OCI-LY7 (cell line): ENCODE results near the gene RABEPK. TPM values are rescaled to one million over a fixed set of nuclear protein-coding genes. Genes with fewer than 3 reads are reported as not detected.
A peak's percentile ranks its signal among the peaks of the same experiment; 100 is the strongest.

Experiments used
- Bru-seq: library from RNA; stranded (reverse); fragments of 400-500 nt; gene quantifications from one replicate; lab custom pipeline; 2021; lab: Mats Ljungman, UMichigan
- BruChase-seq, 2 experiments: library from RNA; stranded (reverse); fragments of 400-500 nt; gene quantifications; one replicate each; lab custom pipeline; 2021; lab: Mats Ljungman, UMichigan
- BruUV-seq: library from RNA; stranded (reverse); fragments of 400-500 nt; replicated peaks from 2 replicates; lab custom pipeline; 2021; lab: Mats Ljungman, UMichigan
- CTCF ChIA-PET: fragments of 300-600 bp; sonication (Branson Sonifier 250); formaldehyde crosslinking; loops from one replicate; lab custom pipeline; 2022; ENCODE audit warnings: antibody characterized with exemption; ENCODE audit not compliant: unreplicated experiment; lab: Charles Lee
- POLR2A ChIA-PET: fragments of 300-600 bp; sonication (Branson Sonifier 250); formaldehyde crosslinking; loops from one replicate; lab custom pipeline; 2022; ENCODE audit warnings: antibody characterized with exemption; lab: Charles Lee
- DNase-seq: peaks from one replicate; pipeline ENCODE4 v3.0.0-alpha.2; 2015; ENCODE audit warnings: low spot score
- H2AFZ ChIP-seq: fragments of 200-600 bp; sonication (generic), shearing (Covaris generic); 2 replicates; pipeline ENCODE4 v1.6.1; 2014; ENCODE audit warnings: mild to moderate bottlenecking, antibody characterized with exemption, low read length, moderate library complexity
- H3K27ac ChIP-seq: fragments of 200-600 bp; sonication (generic); 2 replicates; pipeline ENCODE4 v1.5.1; 2014; ENCODE audit warnings: mixed run types, low read depth, mild to moderate bottlenecking, moderate library complexity, low read length, inconsistent platforms; ENCODE audit not compliant: poor library complexity, severe bottlenecking
- H3K36me3 ChIP-seq: fragments of 200-600 bp; sonication (generic); 2 replicates; pipeline ENCODE4 v1.6.1; 2014; ENCODE audit warnings: mild to moderate bottlenecking, antibody characterized with exemption, low read length, moderate library complexity, mixed read lengths; ENCODE audit not compliant: insufficient read depth
- H3K4me1 ChIP-seq: fragments of 200-600 bp; sonication (generic); 2 replicates; pipeline ENCODE4 v1.5.1; 2014; ENCODE audit warnings: mild to moderate bottlenecking, low read length; ENCODE audit not compliant: insufficient read depth, poor library complexity, severe bottlenecking
- H3K4me2 ChIP-seq: fragments of 200-600 bp; sonication (generic); 2 replicates; pipeline ENCODE4 v1.6.1; 2014; ENCODE audit warnings: mild to moderate bottlenecking, low read length
- H3K4me3 ChIP-seq: fragments of 200-600 bp; sonication (generic); 2 replicates; pipeline ENCODE4 v1.5.1; 2014; ENCODE audit warnings: mild to moderate bottlenecking, low read depth, low read length; ENCODE audit not compliant: poor library complexity, severe bottlenecking
- H3K79me2 ChIP-seq: fragments of 200-600 bp; sonication (generic); 2 replicates; pipeline ENCODE4 v1.6.1; 2016; ENCODE audit warnings: low read depth, mild to moderate bottlenecking, low read length, moderate library complexity, mixed read lengths; ENCODE audit not compliant: insufficient read depth
- H3K9me2 ChIP-seq: fragments of 200-600 bp; sonication (generic); 2 replicates; pipeline ENCODE4 v1.6.1; 2016; ENCODE audit warnings: mild to moderate bottlenecking, low read length, mixed read lengths; ENCODE audit not compliant: insufficient read depth
- H3K9me3 ChIP-seq: fragments of 200-600 bp; sonication (generic); 2 replicates; pipeline ENCODE4 v1.6.1; 2014; ENCODE audit warnings: mild to moderate bottlenecking, mixed run types, low read length, mixed read lengths
- H4K20me1 ChIP-seq: fragments of 200-600 bp; sonication (generic); 2 replicates; pipeline ENCODE4 v1.6.1; 2014; ENCODE audit warnings: mild to moderate bottlenecking, antibody characterized with exemption, low read length, moderate library complexity, mixed read lengths; ENCODE audit not compliant: insufficient read depth
- EZH2phosphoT487 ChIP-seq: fragments of 200-600 bp; sonication (generic); IDR thresholded peaks from 2 replicates; pipeline ENCODE4 v1.6.1; 2018; ENCODE audit warnings: low read depth, borderline replicate concordance, mild to moderate bottlenecking, mixed run types, antibody characterized with exemption, low read length, moderate library complexity, mixed read lengths
- intact Hi-C: fragments of 100-400 bp; cut with micrococcal nuclease; formaldehyde crosslinking; loops from one replicate; pipeline ENCODE4 v1.10.0; 2022; ENCODE audit not compliant: unreplicated experiment
- long read RNA-seq: library from polyadenylated mRNA; stranded (forward); transcript quantifications from one replicate; pipeline ENCODE4 v2.0.0, GENCODE V29; 2022
- total RNA-seq, 2 experiments: library from RNA; depleted of rRNA in 1 of 2; stranded (reverse); fragments of >200 nt in 1 of 2; shearing (Covaris generic) in 1 of 2; gene quantifications; 2 replicates each; pipeline ENCODE4 v1.2.3, GENCODE V29; 2014 to 2022
- TF ChIP-seq, protein P1 (sequence below): fragments of 200-600 bp; sonication (generic); conservative IDR thresholded peaks from 2 replicates; pipeline ENCODE4 v1.5.1; 2014; ENCODE audit warnings: mild to moderate bottlenecking, antibody characterized with exemption, low read length, moderate library complexity, mixed read lengths

The RABEPK gene, protein sequence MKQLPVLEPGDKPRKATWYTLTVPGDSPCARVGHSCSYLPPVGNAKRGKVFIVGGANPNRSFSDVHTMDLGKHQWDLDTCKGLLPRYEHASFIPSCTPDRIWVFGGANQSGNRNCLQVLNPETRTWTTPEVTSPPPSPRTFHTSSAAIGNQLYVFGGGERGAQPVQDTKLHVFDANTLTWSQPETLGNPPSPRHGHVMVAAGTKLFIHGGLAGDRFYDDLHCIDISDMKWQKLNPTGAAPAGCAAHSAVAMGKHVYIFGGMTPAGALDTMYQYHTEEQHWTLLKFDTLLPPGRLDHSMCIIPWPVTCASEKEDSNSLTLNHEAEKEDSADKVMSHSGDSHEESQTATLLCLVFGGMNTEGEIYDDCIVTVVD
- total RNA-seq (2014; rRNA removed; shearing (Covaris generic)) (16.2 and 27.0 TPM in 2 replicates), total RNA-seq (2022) (22.9 and 23.9 TPM in 2 replicates), Bru-seq, nascent RNA (percentile 61 among the genes with signal in this experiment), BruChase-seq, experiment 1, labeled RNA remaining after a 6-hour chase (percentile 66 among the genes with signal in this experiment), BruChase-seq, experiment 2, labeled RNA remaining after a 2-hour chase (percentile 60 among the genes with signal in this experiment)
- long read RNA-seq, transcript RABEPK-204 (9 exons, 1,466 nt) = minor isoform, 11 of 53 reads
- long read RNA-seq, transcript RABEPK-202 (8 exons, 1,504 nt) = major isoform, 15 of 53 reads
- long read RNA-seq, partial matches to known transcripts = 12 of 53 reads
- long read RNA-seq, other reads (novel, unspliced or antisense) = 12 of 53 reads

GRCh38 chr9:125200216-125201047 lies at the start of gene RABEPK:
RABEPK (plus strand) TSS chr9:125200542; CDS start chr9:125203014, 2,472 bp downstream.
- BruUV-seq = TSS peak; percentile 86
- Histone ChIP-seq H3K9me3 (no peaks in the 10 kb centered on the region), H3K4me1 (peaks cover 26% of the 10 kb centered on the region), H3K79me2 (peaks cover 9% of the 10 kb centered on the region), H3K36me3 (peaks cover 22% of the 10 kb centered on the region), H3K27ac (peak within 1 kb of the TSS; percentile 81), H3K4me2 (peak within 1 kb of the TSS; percentile 83), H3K4me3 (peak within 1 kb of the TSS; percentile 98), H2AFZ (peak within 1 kb of the TSS; percentile 55), H3K9me2 (no peaks in the 10 kb centered on the region), H4K20me1 (no peaks in the 10 kb centered on the region)
- ChIA-PET POLR2A (interaction anchor here (0.5 to 2.2 kb wide), 6 partner anchors 10 to 1317 kb away, joined by 3 to 15 read pairs (median 4); partner anchors contain the start of genes HSPA5 and SCAI), CTCF (interaction anchor here (0.5 kb wide), 1 partner anchor 10 kb away, joined by 4 read pairs; no protein-coding TSS in a partner anchor)
- DNase-seq = peak; percentile 93
- TF ChIP-seq, protein P1, sequence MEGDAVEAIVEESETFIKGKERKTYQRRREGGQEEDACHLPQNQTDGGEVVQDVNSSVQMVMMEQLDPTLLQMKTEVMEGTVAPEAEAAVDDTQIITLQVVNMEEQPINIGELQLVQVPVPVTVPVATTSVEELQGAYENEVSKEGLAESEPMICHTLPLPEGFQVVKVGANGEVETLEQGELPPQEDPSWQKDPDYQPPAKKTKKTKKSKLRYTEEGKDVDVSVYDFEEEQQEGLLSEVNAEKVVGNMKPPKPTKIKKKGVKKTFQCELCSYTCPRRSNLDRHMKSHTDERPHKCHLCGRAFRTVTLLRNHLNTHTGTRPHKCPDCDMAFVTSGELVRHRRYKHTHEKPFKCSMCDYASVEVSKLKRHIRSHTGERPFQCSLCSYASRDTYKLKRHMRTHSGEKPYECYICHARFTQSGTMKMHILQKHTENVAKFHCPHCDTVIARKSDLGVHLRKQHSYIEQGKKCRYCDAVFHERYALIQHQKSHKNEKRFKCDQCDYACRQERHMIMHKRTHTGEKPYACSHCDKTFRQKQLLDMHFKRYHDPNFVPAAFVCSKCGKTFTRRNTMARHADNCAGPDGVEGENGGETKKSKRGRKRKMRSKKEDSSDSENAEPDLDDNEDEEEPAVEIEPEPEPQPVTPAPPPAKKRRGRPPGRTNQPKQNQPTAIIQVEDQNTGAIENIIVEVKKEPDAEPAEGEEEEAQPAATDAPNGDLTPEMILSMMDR = no peak; the same call in 1 of the 2 replicates
- TF ChIP-seq EZH2phosphoT487 = no peak
- intact Hi-C loops = no loop called here

- Histone ChIP-seq H3K36me3 (peaks cover 68% of the 10 kb centered on the region), H3K4me3 (no peak overlapping the region), H3K79me2 (no peaks in the 10 kb centered on the region), H3K9me2 (no peaks in the 10 kb centered on the region), H3K4me2 (no peak overlapping the region), H4K20me1 (peaks cover 4% of the 10 kb centered on the region; the same call in 1 of the 2 replicates), H3K9me3 (no peaks in the 10 kb centered on the region), H3K4me1 (no peaks in the 10 kb centered on the region), H2AFZ (no peak overlapping the region), H3K27ac (no peak overlapping the region)
- no TSS peak for BruUV-seq
- no peak for DNase-seq
- intact Hi-C loops = no loop called here
- POLR2A ChIA-PET = interaction anchor here (0.6 kb wide), 1 partner anchor 21 kb away, joined by 5 read pairs; no protein-coding TSS in a partner anchor
- TF ChIP-seq EZH2phosphoT487 = no peak
- TF ChIP-seq, protein P1 = no peak
- CTCF ChIA-PET = no interaction called here
Observed at GRCh38 chr9:125151730-125152129, 48.6 kb upstream of the RABEPK start.
